T-cell (primary cell): ENCODE data around the gene RAB6C. TPM values are rescaled to one million over a fixed set of nuclear protein-coding genes. Genes with fewer than 3 reads are reported as not detected.
A peak's percentile ranks its signal among the peaks of the same experiment; 100 is the strongest.
"Not testable (repeated sequence)": the region's sequence is repeated elsewhere in the genome, so short reads cannot be mapped to it uniquely, and the experiment has no call there.

Experiments
- ATAC-seq, 4 experiments: fragments of 200-7000 bp in 3 of 4; fragments of 150-1000 bp in 1 of 4; cut with Tn5 transposase; replicated peaks in 1 of 4; 1 replicate in 3 of 4; 2 replicates in 1 of 4; pipeline ENCODE4 v1.10.0; 2021; ENCODE audit warnings: moderate library complexity in 3 of 4, mild to moderate bottlenecking in 2 of 4, moderate number of reproducible peaks in 1 of 4
- CTCF ChIA-PET, 2 donors: fragments of 300-600 bp; sonication (Branson Sonifier 250); formaldehyde crosslinking; loops; one replicate each; lab custom pipeline; 2022; ENCODE audit warnings: antibody characterized with exemption in 2 of 2; lab: Charles Lee
- POLR2A ChIA-PET, 2 donors: fragments of 300-600 bp; sonication (Branson Sonifier 250); formaldehyde crosslinking; loops; one replicate each; lab custom pipeline; 2022; ENCODE audit warnings: antibody characterized with exemption in 2 of 2; lab: Charles Lee
- DNase-seq, 35 experiments: peaks; one replicate each; pipeline versions ENCODE4 v3.0.0 to v3.0.0-alpha.2; 2013 to 2023
- H3K27ac ChIP-seq: one replicate; pipeline ENCODE4 v1.5.1; 2013; ENCODE audit warnings: low read length
- H3K27me3 ChIP-seq, 2 experiments: replicated peaks in 1 of 2; 1 replicate in 1 of 2; 2 replicates in 1 of 2; pipeline versions ENCODE4 v1.6.1 to v1.7.0; 2013; ENCODE audit warnings: low read length in 1 of 2, mixed read lengths in 1 of 2; ENCODE audit not compliant: control insufficient read depth in 2 of 2, insufficient read depth in 2 of 2; ENCODE audit errors: extremely low read depth in 1 of 2
- H3K36me3 ChIP-seq, 2 donors: 1 replicate in 1 of 2; 2 replicates in 1 of 2; pipeline versions ENCODE4 v1.6.1 to v1.7.0; 2013; ENCODE audit warnings: low read length in 1 of 2; ENCODE audit not compliant: control insufficient read depth in 2 of 2, insufficient read depth in 1 of 2; ENCODE audit errors: extremely low read depth in 1 of 2
- H3K4me1 ChIP-seq, 2 experiments: 1 replicate in 1 of 2; 2 replicates in 1 of 2; pipeline versions ENCODE4 v1.6.1 to v1.7.0; 2013; ENCODE audit warnings: low read length in 2 of 2, mixed read lengths in 1 of 2; ENCODE audit not compliant: insufficient read depth in 2 of 2, control insufficient read depth in 1 of 2; ENCODE audit errors: extremely low read depth in 1 of 2
- H3K4me3 ChIP-seq, 2 donors: 1 replicate in 1 of 2; 2 replicates in 1 of 2; pipeline versions ENCODE4 v1.5.1 to v1.7.0; 2013; ENCODE audit warnings: mild to moderate bottlenecking in 2 of 2, low read length in 1 of 2, moderate library complexity in 1 of 2; ENCODE audit not compliant: control insufficient read depth in 1 of 2; ENCODE audit errors: extremely low read depth in 1 of 2
- H3K9me3 ChIP-seq: 2 replicates; pipeline ENCODE4 v1.7.0; 2013
- H3K27ac Mint-ChIP-seq, 2 donors: one replicate each; pipeline ENCODE4 v1.8.0; 2020 to 2021; ENCODE audit warnings: mild to moderate bottlenecking in 2 of 2, mixed read lengths in 2 of 2
- H3K27me3 Mint-ChIP-seq, 2 donors: one replicate each; pipeline ENCODE4 v1.8.0; 2021 to 2022; ENCODE audit warnings: mixed read lengths in 2 of 2
- H3K36me3 Mint-ChIP-seq: one replicate; pipeline ENCODE4 v1.8.0; 2021; ENCODE audit warnings: mixed read lengths
- H3K4me1 Mint-ChIP-seq, 3 donors: one replicate each; pipeline ENCODE4 v1.8.0; 2020 to 2022; ENCODE audit warnings: mixed read lengths in 3 of 3, mild to moderate bottlenecking in 1 of 3
- H3K4me3 Mint-ChIP-seq, 3 donors: one replicate each; pipeline ENCODE4 v1.8.0; 2020 to 2022; ENCODE audit warnings: mild to moderate bottlenecking in 3 of 3, mixed read lengths in 3 of 3, moderate library complexity in 3 of 3
- H3K9me3 Mint-ChIP-seq, 3 donors: one replicate each; pipeline ENCODE4 v1.8.0; 2020 to 2022; ENCODE audit warnings: mixed read lengths in 3 of 3
- WGBS: methylation state at CpG from one replicate; pipeline ENCODE4 v1.1.5; 2013; ENCODE audit warnings: missing lambda C conversion rate; ENCODE audit not compliant: insufficient coverage; 5-methylcytosine and 5-hydroxymethylcytosine counted together
- total RNA-seq, 35 experiments: library from RNA in 6 of 35; stranded (reverse) in 6 of 35; fragments of 120-200 nt in 1 of 35; gene quantifications; one replicate each; pipeline versions ENCODE4 v1.2.1 to v1.2.4 and lab custom pipeline; 2013 to 2026

The RAB6C gene
- total RNA-seq, 5 donors from 2014 or later (not counting 1 experiment from before 2014, with no cell fraction given): not detected

- H3K27me3 ChIP-seq, DNase-seq, H3K4me1 ChIP-seq, CTCF ChIA-PET, H3K27ac Mint-ChIP-seq, H3K4me3 ChIP-seq, H3K4me1 Mint-ChIP-seq, H3K36me3 ChIP-seq, H3K9me3 ChIP-seq, H3K9me3 Mint-ChIP-seq, H3K27ac ChIP-seq, POLR2A ChIA-PET, H3K36me3 Mint-ChIP-seq, H3K4me3 Mint-ChIP-seq: not testable (repeated sequence)
- WGBS: 31% methylated on average over 13 of the region's 42 CpGs
- ATAC-seq: peak in 1 of 4 experiments; percentile 27
- peaks cover 25 to 37% of the 10 kb centered on the region in 2 donors for H3K27me3 Mint-ChIP-seq
These were observed 26.4 kb downstream of the RAB6C start for GRCh38 chr2:130005862-130006261.

DNA sequence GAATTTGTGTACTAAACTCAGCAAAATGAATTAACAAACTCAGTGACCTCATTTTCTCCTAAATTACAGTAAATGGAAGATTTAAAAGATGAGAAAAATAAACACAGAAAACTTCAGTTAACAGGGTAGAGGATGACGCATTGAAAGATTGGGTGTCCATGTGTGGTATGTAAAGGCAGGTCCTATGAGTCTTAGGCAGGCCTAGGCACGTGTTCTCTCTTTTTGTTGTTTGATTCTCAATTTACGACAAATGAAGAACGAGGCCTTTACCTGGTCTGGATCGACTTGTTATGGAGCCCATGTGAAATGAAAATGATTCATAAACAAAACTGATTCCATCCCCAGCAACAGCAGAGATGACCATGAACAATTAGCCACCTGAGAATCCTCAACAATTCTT lies 37.2 kb downstream of the RAB6C start:
- H3K36me3 Mint-ChIP-seq, H3K27ac Mint-ChIP-seq, H3K9me3 ChIP-seq, POLR2A ChIA-PET, H3K4me3 ChIP-seq, H3K4me3 Mint-ChIP-seq, H3K36me3 ChIP-seq, DNase-seq, H3K27me3 ChIP-seq, CTCF ChIA-PET, H3K27ac ChIP-seq, ATAC-seq, H3K4me1 ChIP-seq, H3K4me1 Mint-ChIP-seq: not testable (repeated sequence)
- Mint-ChIP-seq H3K9me3 (peaks cover 3 to 14% (median 10%) of the 10 kb centered on the region in 3 donors), H3K27me3 (peaks cover 14 to 17% of the 10 kb centered on the region in 2 donors)
- WGBS: 60% methylated on average over 3 of the region's 5 CpGs

GRCh38 chr2:130019402-130019801 lies 39.9 kb downstream of the RAB6C start:
- Histone ChIP-seq H3K9me3 (no peaks in the 10 kb centered on the region), H3K27me3 (no peaks in the 10 kb centered on the region), H3K36me3 (no peaks in the 10 kb centered on the region), H3K4me1 (no peaks in the 10 kb centered on the region), H3K27ac (no peak overlapping the region), H3K4me3 (no peak overlapping the region)
- 75% methylated on average over 2 of the region's 2 CpGs for WGBS
- DNase-seq (no peak), ATAC-seq (no peak)
- ChIA-PET POLR2A (no interaction called here), CTCF (no interaction called here)
- peaks cover 15 to 17% of the 10 kb centered on the region in 2 donors for H3K27me3 Mint-ChIP-seq
- H3K4me1 Mint-ChIP-seq: no peaks in the 10 kb centered on the region
- peaks cover 0 to 8% (median 0%) of the 10 kb centered on the region in 3 donors for H3K9me3 Mint-ChIP-seq
- H3K27ac Mint-ChIP-seq: no peak overlapping the region
- H3K36me3 Mint-ChIP-seq: no peaks in the 10 kb centered on the region
- H3K4me3 Mint-ChIP-seq: no peak overlapping the region

GRCh38 chr2:130020069-130020468 lies 40.6 kb downstream of the RAB6C start:
- H3K27ac Mint-ChIP-seq, CTCF ChIA-PET, H3K27ac ChIP-seq, H3K9me3 ChIP-seq, DNase-seq, POLR2A ChIA-PET, H3K36me3 ChIP-seq, ATAC-seq, H3K4me1 ChIP-seq, H3K9me3 Mint-ChIP-seq, H3K4me3 ChIP-seq, H3K4me1 Mint-ChIP-seq, H3K27me3 ChIP-seq, H3K4me3 Mint-ChIP-seq, H3K36me3 Mint-ChIP-seq: not testable (repeated sequence)
- WGBS: no CpG with 5 or more reads among the region's 1 CpG
- peaks cover 15 to 19% of the 10 kb centered on the region in 2 donors for H3K27me3 Mint-ChIP-seq

- ATAC-seq, H3K4me1 Mint-ChIP-seq, H3K27me3 ChIP-seq, H3K9me3 Mint-ChIP-seq, H3K36me3 Mint-ChIP-seq, H3K9me3 ChIP-seq, H3K4me1 ChIP-seq, H3K4me3 ChIP-seq, H3K27ac Mint-ChIP-seq, POLR2A ChIA-PET, H3K27ac ChIP-seq, CTCF ChIA-PET, H3K4me3 Mint-ChIP-seq, H3K36me3 ChIP-seq: not testable (repeated sequence)
- peak in 2 of 35 experiments; percentile 1 for DNase-seq
- 100% methylated on average over 1 of the region's 1 CpG for WGBS
- peaks cover 6 to 11% of the 10 kb centered on the region in 2 donors for H3K27me3 Mint-ChIP-seq
These were observed 46.5 kb downstream of the RAB6C start for GRCh38 chr2:130025931-130026330.

Other genes starting within 250 kb of the RAB6C start
- gene POTEF, start 149.6 kb downstream of the RAB6C start, total RNA-seq: not detected
- gene CCDC74B, start 165.4 kb downstream of the RAB6C start, total RNA-seq: 1 to 10 TPM in 1 of 5 donors, under 1 TPM in 3, not detected in 1; 0.42 to 2.0 (median 0.78) TPM
- 10 to 100 TPM; 56.3 to 75.7 (median 62.9) TPM for gene SMPD4, start 201.9 kb downstream of the RAB6C start, total RNA-seq
- gene MZT2B, start 202.6 kb downstream of the RAB6C start, total RNA-seq: 100 to 1,000 TPM; 195 to 294 (median 281) TPM
- not detected for gene TUBA3E, start 218.8 kb downstream of the RAB6C start, total RNA-seq